Tibial artery (tissue), 4 donors: ENCODE data around the gene SCAPER.
"Not testable (repeated sequence)": the region's sequence is repeated elsewhere in the genome, so short reads cannot be mapped to it uniquely, and the experiment has no call there.

ENCODE experiments used
- DNase-seq, 2 donors: peaks; one replicate each; pipeline ENCODE4 v3.0.0-alpha.2; 2019
- H3K27ac ChIP-seq, 2 donors: fragments of 200-600 bp; sonication (generic) in 1 of 2; 1 replicate in 1 of 2; 2 replicates in 1 of 2; pipeline ENCODE4 v1.5.1; 2018 to 2019; ENCODE audit warnings: mild to moderate bottlenecking in 1 of 2
- H3K27me3 ChIP-seq, 2 donors: fragments of 200-600 bp; sonication (generic) in 1 of 2; one replicate each; pipeline versions ENCODE4 v1.5.1 to v1.6.0; 2016 to 2019
- H3K36me3 ChIP-seq, 3 donors: fragments of 200-600 bp; sonication (generic) in 2 of 3; one replicate each; pipeline ENCODE4 v1.5.1; 2016 to 2019; ENCODE audit warnings: mild to moderate bottlenecking in 2 of 3
- H3K4me1 ChIP-seq, 4 donors: fragments of 200-600 bp; sonication (generic) in 2 of 4; 1 replicate in 3 of 4; 2 replicates in 1 of 4; pipeline ENCODE4 v1.5.1; 2016 to 2019
- H3K4me3 ChIP-seq, 2 donors: fragments of 200-600 bp; sonication (generic) in 1 of 2; 1 replicate in 1 of 2; 2 replicates in 1 of 2; pipeline ENCODE4 v1.5.1; 2018 to 2019; ENCODE audit warnings: mild to moderate bottlenecking in 2 of 2
- H3K9me3 ChIP-seq, 3 donors: fragments of 200-600 bp; sonication (generic) in 1 of 3; one replicate each; pipeline ENCODE4 v1.5.1; 2016 to 2019
- CTCF ChIP-seq, 2 experiments: fragments of 200-600 bp in 1 of 2; fragments of 450-650 bp in 1 of 2; IDR thresholded peaks; one replicate each; pipeline ENCODE4 v1.5.1; 2017 to 2019; ENCODE audit warnings: antibody characterized with exemption in 2 of 2, mild to moderate bottlenecking in 1 of 2, moderate library complexity in 1 of 2
- intact Hi-C: fragments of 100-400 bp; cut with DNase I; formaldehyde crosslinking; loops from one replicate; pipeline ENCODE4 v1.15.0; 2023; ENCODE audit warnings: low total_unique reads

The SCAPER gene

GRCh38 chr15:76517910-76518309 is 387.2 kb downstream of the SCAPER start:
- Histone ChIP-seq H3K9me3 (no peaks in the 10 kb centered on the region), H3K27me3 (no peaks in the 10 kb centered on the region), H3K27ac (no peak overlapping the region), H3K36me3 (no peaks in the 10 kb centered on the region), H3K4me1 (no peaks in the 10 kb centered on the region), H3K4me3 (no peak overlapping the region)
- intact Hi-C loops: no loop called here
- no peak for TF ChIP-seq CTCF (IDR thresholded peaks at IDR 0.05)
- DNase-seq: no peak

GRCh38 chr15:76514282-76514681 is 390.9 kb downstream of the SCAPER start:
- H3K4me1 ChIP-seq: no peaks in the 10 kb centered on the region
- no peak for TF ChIP-seq CTCF (IDR thresholded peaks at IDR 0.05)
- DNase-seq: no peak
- H3K4me3 ChIP-seq: no peak overlapping the region
- H3K27ac ChIP-seq: no peak overlapping the region
- no peaks in the 10 kb centered on the region for H3K27me3 ChIP-seq
- intact Hi-C loops: no loop called here
- H3K9me3 ChIP-seq: no peaks in the 10 kb centered on the region
- H3K36me3 ChIP-seq: no peaks in the 10 kb centered on the region

DNA sequence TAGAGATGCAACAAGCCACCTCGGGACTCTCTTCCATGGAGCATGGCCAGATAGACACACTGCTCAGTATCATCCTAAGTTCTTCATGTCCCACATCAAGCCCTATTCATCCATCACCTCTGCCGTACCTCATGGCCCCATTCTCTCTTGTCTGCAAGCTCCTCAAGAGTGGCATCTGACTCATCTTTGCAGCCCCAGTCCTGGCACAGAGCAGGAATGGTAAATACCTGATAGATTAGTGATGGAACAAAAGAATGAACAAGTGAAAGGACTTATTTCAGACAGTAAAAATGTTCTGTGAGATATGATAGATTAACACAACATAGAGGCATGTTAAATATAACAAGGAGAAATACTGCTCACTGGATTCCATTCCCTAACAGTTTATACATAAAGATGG is 392.2 kb downstream of the SCAPER start:
- Histone ChIP-seq H3K4me3 (no peak overlapping the region), H3K9me3 (no peaks in the 10 kb centered on the region), H3K27ac (no peak overlapping the region), H3K4me1 (no peaks in the 10 kb centered on the region), H3K36me3 (no peaks in the 10 kb centered on the region), H3K27me3 (no peaks in the 10 kb centered on the region)
- intact Hi-C loops: no loop called here
- DNase-seq: no peak
- no peak for TF ChIP-seq CTCF (IDR thresholded peaks at IDR 0.05)

DNA sequence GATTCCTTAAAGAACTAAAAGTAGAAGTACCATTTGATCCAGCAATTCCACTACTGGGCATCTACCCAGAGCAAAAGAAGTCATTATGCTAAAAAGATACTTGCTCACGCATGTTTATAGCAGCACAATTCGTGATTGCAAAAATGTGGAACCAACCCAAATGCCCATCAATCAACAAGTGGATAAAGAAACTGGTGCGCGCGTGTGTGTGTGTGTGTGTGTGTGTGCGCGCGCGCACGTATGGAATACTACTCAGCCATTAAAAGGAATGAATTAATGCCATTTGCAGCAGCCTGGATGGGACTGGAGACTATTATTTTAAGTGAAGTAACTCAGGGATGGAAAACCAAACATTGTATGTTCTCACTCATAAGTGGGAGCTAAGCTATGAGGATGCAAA is 394.5 kb downstream of the SCAPER start:
- intact Hi-C loops, DNase-seq, H3K27ac ChIP-seq: not testable (repeated sequence)

DNA sequence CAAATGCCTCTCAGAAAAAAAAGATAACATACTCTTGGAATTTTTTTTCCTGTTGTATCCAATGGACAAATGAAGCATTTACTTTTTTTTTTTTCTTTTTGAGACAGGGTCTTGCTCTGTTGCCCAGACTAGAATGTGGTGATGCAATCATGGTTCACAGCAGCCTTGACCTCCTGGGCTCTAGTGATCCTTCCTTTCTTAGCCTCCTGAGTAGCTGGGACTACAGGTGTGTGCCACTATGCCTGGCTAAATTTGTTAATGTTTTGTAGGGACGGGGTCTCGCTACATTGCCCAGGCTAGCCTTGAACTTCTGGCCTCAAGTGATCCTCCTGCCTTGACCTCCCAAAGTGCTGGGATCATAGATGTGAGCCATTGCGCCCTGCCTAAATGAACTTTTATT is 401.3 kb downstream of the SCAPER start:
- Histone ChIP-seq H3K4me1 (no peaks in the 10 kb centered on the region), H3K4me3 (no peak overlapping the region), H3K27me3 (no peaks in the 10 kb centered on the region), H3K9me3 (no peaks in the 10 kb centered on the region), H3K27ac (no peak overlapping the region), H3K36me3 (peaks cover 0 to 13% (median 10%) of the 10 kb centered on the region in 3 donors)
- intact Hi-C loops: no loop called here
- no peak for TF ChIP-seq CTCF (IDR thresholded peaks at IDR 0.05)
- no peak for DNase-seq

More for the DNA sequence above, 394.5 kb downstream of the SCAPER start:
- not testable (repeated sequence) for H3K4me3 ChIP-seq, H3K27me3 ChIP-seq, H3K36me3 ChIP-seq, H3K9me3 ChIP-seq, H3K4me1 ChIP-seq

- intact Hi-C loops: no loop called here
- no peak for DNase-seq
- no peak overlapping the region for H3K4me3 ChIP-seq
- H3K27me3 ChIP-seq: no peaks in the 10 kb centered on the region
- no peak overlapping the region for H3K27ac ChIP-seq
- no peak for TF ChIP-seq CTCF (IDR thresholded peaks at IDR 0.05)
- H3K9me3 ChIP-seq: no peaks in the 10 kb centered on the region
- no peaks in the 10 kb centered on the region for H3K4me1 ChIP-seq
- peaks cover 0 to 13% (median 10%) of the 10 kb centered on the region in 3 donors for H3K36me3 ChIP-seq
Measured at GRCh38 chr15:76503121-76503520, 402.0 kb downstream of the SCAPER start.
